KOPT-K1 (cell line): ENCODE results near the gene RICTOR.
"Not testable (repeated sequence)": the region's sequence is repeated elsewhere in the genome, so short reads cannot be mapped to it uniquely, and the experiment has no call there.

Source experiments
- H3K27ac ChIP-seq: fragments of 200-600 bp; sonication (generic); 2 replicates; pipeline ENCODE4 v1.5.1; 2016; ENCODE audit warnings: antibody characterized with exemption, mild to moderate bottlenecking, low read depth, low read length; ENCODE audit not compliant: poor library complexity, severe bottlenecking
- H3K36me3 ChIP-seq: fragments of 200-600 bp; sonication (generic); 2 replicates; pipeline ENCODE4 v1.5.1; 2017; ENCODE audit warnings: antibody characterized with exemption, mild to moderate bottlenecking, low read length, moderate library complexity; ENCODE audit not compliant: insufficient read depth
- H3K9me3 ChIP-seq: fragments of 200-600 bp; sonication (generic); 2 replicates; pipeline ENCODE4 v1.5.1; 2017; ENCODE audit warnings: antibody characterized with exemption, low read length, mild to moderate bottlenecking; ENCODE audit not compliant: insufficient read depth, poor library complexity, severe bottlenecking

Gene RICTOR

GRCh38 chr5:39016587-39017275, 57.5 kb downstream of the RICTOR start:
- H3K27ac ChIP-seq: no peak overlapping the region
- peaks cover 42% of the 10 kb centered on the region for H3K36me3 ChIP-seq

GRCh38 chr5:39015743-39016586, 58.2 kb downstream of the RICTOR start:
- Histone ChIP-seq H3K9me3 (peaks cover 27% of the 10 kb centered on the region), H3K27ac (no peak overlapping the region), H3K36me3 (peaks cover 48% of the 10 kb centered on the region)

More at GRCh38 chr5:39016587-39017275, 57.5 kb downstream of the RICTOR start:
- H3K9me3 ChIP-seq: peaks cover 19% of the 10 kb centered on the region

GRCh38 chr5:39014561-39014960, 59.6 kb downstream of the RICTOR start:
- Histone ChIP-seq H3K36me3 (peaks cover 46% of the 10 kb centered on the region), H3K27ac (no peak overlapping the region), H3K9me3 (peaks cover 39% of the 10 kb centered on the region)

- Histone ChIP-seq H3K27ac (no peak overlapping the region), H3K9me3 (peaks cover 39% of the 10 kb centered on the region), H3K36me3 (peaks cover 40% of the 10 kb centered on the region)
These were observed 60.3 kb downstream of the RICTOR start for GRCh38 chr5:39013938-39014337.

- Histone ChIP-seq H3K36me3 (peaks cover 30% of the 10 kb centered on the region), H3K9me3 (peaks cover 39% of the 10 kb centered on the region)
- not testable (repeated sequence) for H3K27ac ChIP-seq
These were observed 63.2 kb downstream of the RICTOR start for GRCh38 chr5:39010958-39011357.

- Histone ChIP-seq H3K9me3 (peaks cover 39% of the 10 kb centered on the region), H3K36me3 (peaks cover 30% of the 10 kb centered on the region), H3K27ac (no peak overlapping the region)
These were observed 64.2 kb downstream of the RICTOR start for GRCh38 chr5:39009981-39010380.

- Histone ChIP-seq H3K36me3 (peaks cover 30% of the 10 kb centered on the region), H3K9me3 (peaks cover 39% of the 10 kb centered on the region), H3K27ac (no peak overlapping the region)
These were observed 64.9 kb downstream of the RICTOR start for GRCh38 chr5:39009280-39009679.

GRCh38 chr5:39006650-39007049, 67.5 kb downstream of the RICTOR start:
- Histone ChIP-seq H3K36me3 (peaks cover 30% of the 10 kb centered on the region), H3K27ac (no peak overlapping the region), H3K9me3 (peaks cover 19% of the 10 kb centered on the region)

- Histone ChIP-seq H3K36me3 (peaks cover 24% of the 10 kb centered on the region), H3K9me3 (peaks cover 9% of the 10 kb centered on the region), H3K27ac (no peak overlapping the region)
These were observed 68.5 kb downstream of the RICTOR start for GRCh38 chr5:39005566-39006232.

- Histone ChIP-seq H3K27ac (no peak overlapping the region), H3K36me3 (peaks cover 40% of the 10 kb centered on the region), H3K9me3 (peaks cover 5% of the 10 kb centered on the region)
These were observed 72.5 kb downstream of the RICTOR start for GRCh38 chr5:39001683-39002082.

GRCh38 chr5:38999037-38999436, 75.2 kb downstream of the RICTOR start:
- H3K9me3 ChIP-seq: peaks cover 5% of the 10 kb centered on the region
- no peak overlapping the region for H3K27ac ChIP-seq
- H3K36me3 ChIP-seq: peaks cover 49% of the 10 kb centered on the region

- no peak overlapping the region for H3K27ac ChIP-seq
- H3K9me3 ChIP-seq: peaks cover 5% of the 10 kb centered on the region
- peaks cover 50% of the 10 kb centered on the region for H3K36me3 ChIP-seq
These were observed 76.6 kb downstream of the RICTOR start for GRCh38 chr5:38997591-38997990.

- no peak overlapping the region for H3K27ac ChIP-seq
- H3K9me3 ChIP-seq: peaks cover 5% of the 10 kb centered on the region
- peaks cover 37% of the 10 kb centered on the region for H3K36me3 ChIP-seq
These were observed 78.1 kb downstream of the RICTOR start for GRCh38 chr5:38996123-38996522.

GRCh38 chr5:38994324-38994927, 79.8 kb downstream of the RICTOR start:
- Histone ChIP-seq H3K36me3 (peaks cover 48% of the 10 kb centered on the region), H3K27ac (no peak overlapping the region), H3K9me3 (peaks cover 13% of the 10 kb centered on the region)
